Astrocyte (in vitro differentiated cells and primary cell): ENCODE data around the gene VAC14. TPM values are rescaled to one million over a fixed set of nuclear protein-coding genes. Genes with fewer than 3 reads are reported as not detected.

ENCODE experiments used
- DNase-seq: peaks from one replicate; pipeline ENCODE4 v3.0.0-alpha.2; 2010; ENCODE audit warnings: low read depth
- FAIRE-seq: peaks from 2 replicates; lab custom pipeline; 2011; peaks lifted over from hg19 to GRCh38; lab: Jason Lieb, UNC
- H2AFZ ChIP-seq: 2 replicates; pipeline ENCODE4 v1.6.0; 2012; ENCODE audit warnings: low read depth, low read length, inconsistent platforms
- H3K27ac ChIP-seq: 2 replicates; pipeline ENCODE4 v1.5.1; 2011; ENCODE audit warnings: low read depth, low read length, inconsistent platforms
- H3K27me3 ChIP-seq: 2 replicates; pipeline ENCODE4 v1.6.0; 2011; ENCODE audit warnings: low read length, inconsistent platforms; ENCODE audit not compliant: insufficient read depth
- H3K36me3 ChIP-seq: 2 replicates; pipeline ENCODE4 v1.5.1; 2011; ENCODE audit warnings: low read length, inconsistent platforms; ENCODE audit not compliant: insufficient read depth
- H3K4me1 ChIP-seq: 2 replicates; pipeline ENCODE4 v1.5.1; 2011; ENCODE audit warnings: low read length, inconsistent platforms; ENCODE audit not compliant: insufficient read depth
- H3K4me2 ChIP-seq: 2 replicates; pipeline ENCODE4 v1.6.0; 2012; ENCODE audit warnings: low read length, inconsistent platforms
- H3K4me3 ChIP-seq: 2 replicates; pipeline ENCODE4 v1.5.1; 2011; ENCODE audit warnings: low read depth, mild to moderate bottlenecking, low read length, inconsistent platforms; ENCODE audit not compliant: insufficient read depth
- H3K79me2 ChIP-seq: 2 replicates; pipeline ENCODE4 v1.6.0; 2012; ENCODE audit warnings: mild to moderate bottlenecking, low read length, inconsistent platforms; ENCODE audit not compliant: insufficient read depth
- H3K9ac ChIP-seq: 2 replicates; pipeline ENCODE4 v1.6.0; 2012; ENCODE audit warnings: mild to moderate bottlenecking, low read length, inconsistent platforms
- H3K9me3 ChIP-seq: 2 replicates; pipeline ENCODE4 v1.5.1; 2012; ENCODE audit warnings: low read depth, mild to moderate bottlenecking, low read length, inconsistent platforms; ENCODE audit not compliant: insufficient read depth
- H4K20me1 ChIP-seq: 2 replicates; pipeline ENCODE4 v1.6.0; 2012; ENCODE audit warnings: low read length, inconsistent platforms; ENCODE audit not compliant: insufficient read depth
- H3K27ac Mint-ChIP-seq: one replicate; pipeline ENCODE4 v1.8.0; 2021; ENCODE audit warnings: mild to moderate bottlenecking, mixed read lengths; ENCODE audit not compliant: unreplicated experiment
- H3K27me3 Mint-ChIP-seq: one replicate; pipeline ENCODE4 v1.8.0; 2021; ENCODE audit warnings: low read depth, mixed read lengths; ENCODE audit not compliant: unreplicated experiment
- H3K36me3 Mint-ChIP-seq: one replicate; pipeline ENCODE4 v1.8.0; 2021; ENCODE audit warnings: low read depth, mixed read lengths; ENCODE audit not compliant: unreplicated experiment
- H3K4me1 Mint-ChIP-seq: one replicate; pipeline ENCODE4 v1.8.0; 2021; ENCODE audit warnings: low read depth, mixed read lengths; ENCODE audit not compliant: unreplicated experiment
- H3K4me3 Mint-ChIP-seq: one replicate; pipeline ENCODE4 v1.8.0; 2021; ENCODE audit warnings: mild to moderate bottlenecking, moderate library complexity, mixed read lengths; ENCODE audit not compliant: unreplicated experiment
- H3K9me3 Mint-ChIP-seq: one replicate; pipeline ENCODE4 v1.8.0; 2021; ENCODE audit warnings: mild to moderate bottlenecking, mixed read lengths; ENCODE audit not compliant: unreplicated experiment
- EZH2 ChIP-seq: IDR thresholded peaks from 2 replicates; pipeline ENCODE4 v1.6.1; 2012; ENCODE audit warnings: mild to moderate bottlenecking, low read length, inconsistent platforms; ENCODE audit not compliant: insufficient read depth
- total RNA-seq: library from RNA; stranded (reverse); gene quantifications from 2 replicates; pipeline ENCODE4 v1.2.1, GENCODE V29; 2021
- TF ChIP-seq, protein P1 (sequence below): IDR thresholded peaks from 2 replicates; pipeline ENCODE4 v1.5.1; 2011; ENCODE audit warnings: low read depth, mild to moderate bottlenecking, inconsistent platforms, low read length, moderate library complexity; ENCODE audit not compliant: insufficient read depth

VAC14 gene
- total RNA-seq, 1 donor from 2014 or later = 27.8 TPM

DNA sequence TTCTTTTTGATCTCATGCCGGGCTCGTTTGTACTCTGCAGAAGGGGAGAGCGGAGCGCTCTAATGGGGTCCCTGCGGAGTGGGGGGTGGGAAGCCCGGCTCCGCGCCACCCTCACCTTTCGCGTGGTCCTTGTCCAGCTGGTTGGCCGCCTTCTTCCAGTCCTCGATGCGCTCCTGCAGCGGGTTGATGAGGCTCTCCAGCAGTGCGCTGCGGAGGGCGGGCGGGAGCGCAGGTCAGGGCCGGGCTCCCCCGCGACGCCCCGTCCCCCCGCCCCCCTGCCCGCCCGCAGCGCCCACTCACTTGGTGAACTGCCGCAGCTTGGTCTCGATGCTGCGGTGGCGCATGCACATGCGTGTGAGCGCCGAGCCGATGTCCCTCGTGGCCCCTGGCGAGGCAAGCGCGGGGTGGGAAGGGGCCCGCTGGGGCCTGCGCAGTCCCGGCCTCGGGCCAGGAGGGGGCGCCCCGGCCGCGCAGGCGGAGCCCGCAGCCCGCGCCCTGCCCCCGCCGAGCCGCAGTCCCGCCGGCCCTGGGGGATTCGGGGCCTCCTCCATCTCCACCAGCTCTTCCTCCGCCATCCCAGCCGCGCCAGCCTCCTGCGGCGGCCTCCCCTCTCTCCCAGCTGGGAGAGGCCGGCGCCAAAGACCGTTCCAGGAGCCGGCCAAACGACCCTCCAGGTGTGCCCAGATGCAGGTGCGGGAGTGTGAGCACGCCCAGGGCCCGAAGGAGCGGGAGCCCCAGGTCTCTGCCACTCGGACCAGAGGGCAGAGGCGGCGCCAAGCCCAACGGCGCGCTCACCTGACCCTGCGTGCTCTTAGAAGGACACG, 121.1 kb downstream of the VAC14 start:
- H3K4me2 ChIP-seq = peak overlapping the region; percentile 36

GRCh38 chr16:70678898-70679670, 121.9 kb downstream of the VAC14 start:
- Mint-ChIP-seq H3K27me3 (no peaks in the 10 kb centered on the region), H3K4me1 (no peaks in the 10 kb centered on the region), H3K27ac (no peak overlapping the region), H3K4me3 (no peak overlapping the region), H3K36me3 (peaks cover 18% of the 10 kb centered on the region), H3K9me3 (no peaks in the 10 kb centered on the region)
- Histone ChIP-seq H3K27me3 (no peaks in the 10 kb centered on the region), H3K4me1 (peaks cover 7% of the 10 kb centered on the region), H3K27ac (no peak overlapping the region), H3K79me2 (peaks cover 45% of the 10 kb centered on the region), H3K4me2 (no peak overlapping the region), H4K20me1 (peaks cover 43% of the 10 kb centered on the region), H3K4me3 (no peak overlapping the region), H3K9ac (no peak overlapping the region), H2AFZ (no peak overlapping the region), H3K36me3 (peaks cover 8% of the 10 kb centered on the region), H3K9me3 (no peaks in the 10 kb centered on the region)
- DNase-seq (no peak), FAIRE-seq (no peak)
- TF ChIP-seq, protein P1, sequence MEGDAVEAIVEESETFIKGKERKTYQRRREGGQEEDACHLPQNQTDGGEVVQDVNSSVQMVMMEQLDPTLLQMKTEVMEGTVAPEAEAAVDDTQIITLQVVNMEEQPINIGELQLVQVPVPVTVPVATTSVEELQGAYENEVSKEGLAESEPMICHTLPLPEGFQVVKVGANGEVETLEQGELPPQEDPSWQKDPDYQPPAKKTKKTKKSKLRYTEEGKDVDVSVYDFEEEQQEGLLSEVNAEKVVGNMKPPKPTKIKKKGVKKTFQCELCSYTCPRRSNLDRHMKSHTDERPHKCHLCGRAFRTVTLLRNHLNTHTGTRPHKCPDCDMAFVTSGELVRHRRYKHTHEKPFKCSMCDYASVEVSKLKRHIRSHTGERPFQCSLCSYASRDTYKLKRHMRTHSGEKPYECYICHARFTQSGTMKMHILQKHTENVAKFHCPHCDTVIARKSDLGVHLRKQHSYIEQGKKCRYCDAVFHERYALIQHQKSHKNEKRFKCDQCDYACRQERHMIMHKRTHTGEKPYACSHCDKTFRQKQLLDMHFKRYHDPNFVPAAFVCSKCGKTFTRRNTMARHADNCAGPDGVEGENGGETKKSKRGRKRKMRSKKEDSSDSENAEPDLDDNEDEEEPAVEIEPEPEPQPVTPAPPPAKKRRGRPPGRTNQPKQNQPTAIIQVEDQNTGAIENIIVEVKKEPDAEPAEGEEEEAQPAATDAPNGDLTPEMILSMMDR = no peak
- no peak for TF ChIP-seq EZH2

More for the DNA sequence above, 121.1 kb downstream of the VAC14 start:
- H3K27ac Mint-ChIP-seq = no peak overlapping the region
- H3K4me3 ChIP-seq = no peak overlapping the region
- DNase-seq (no peak), FAIRE-seq (no peak)
- peaks cover 49% of the 10 kb centered on the region for H4K20me1 ChIP-seq
- H2AFZ ChIP-seq = no peak overlapping the region
- H3K79me2 ChIP-seq = peaks cover 53% of the 10 kb centered on the region
- H3K4me1 ChIP-seq = peaks cover 14% of the 10 kb centered on the region
- no peaks in the 10 kb centered on the region for H3K4me1 Mint-ChIP-seq
- no peaks in the 10 kb centered on the region for H3K27me3 Mint-ChIP-seq
- no peaks in the 10 kb centered on the region for H3K27me3 ChIP-seq
- H3K4me3 Mint-ChIP-seq = no peak overlapping the region
- no peaks in the 10 kb centered on the region for H3K9me3 ChIP-seq
- H3K27ac ChIP-seq = no peak overlapping the region
- TF ChIP-seq, protein P1 = no peak
- TF ChIP-seq EZH2 = no peak
- H3K36me3 ChIP-seq = peaks cover 8% of the 10 kb centered on the region
- H3K9me3 Mint-ChIP-seq = no peaks in the 10 kb centered on the region
- no peak overlapping the region for H3K9ac ChIP-seq
- peaks cover 12% of the 10 kb centered on the region for H3K36me3 Mint-ChIP-seq
